RWPE2 (cell line): ENCODE results near the gene FCHSD2.

Experiments used
- ATAC-seq: fragments of 200-7000 bp; cut with Tn5 transposase; 3 replicates; pipeline ENCODE4 v1.9.1; 2021; ENCODE audit warnings: low read depth
- DNase-seq: peaks from one replicate; pipeline ENCODE4 v3.0.0-alpha.2; 2020; ENCODE audit warnings: low spot score
- H3K27ac ChIP-seq: fragments of 450-650 bp; 2 replicates; pipeline ENCODE4 v1.5.1; 2017; ENCODE audit warnings: mild to moderate bottlenecking; ENCODE audit not compliant: poor library complexity, severe bottlenecking
- H3K27me3 ChIP-seq: fragments of 250-450 bp; sonication (Bioruptor Pico); 2 replicates; pipeline ENCODE4 v1.5.1; 2021; ENCODE audit warnings: mild to moderate bottlenecking, moderate library complexity; ENCODE audit not compliant: insufficient read depth, poor library complexity, severe bottlenecking
- H3K36me3 ChIP-seq: fragments of 250-450 bp; sonication (Bioruptor Pico); 2 replicates; pipeline ENCODE4 v1.5.1; 2020; ENCODE audit warnings: low read depth, mild to moderate bottlenecking, moderate library complexity
- H3K4me1 ChIP-seq: fragments of 250-450 bp; sonication (Bioruptor Pico); 2 replicates; pipeline ENCODE4 v1.5.1; 2021; ENCODE audit warnings: mild to moderate bottlenecking, moderate library complexity; ENCODE audit not compliant: insufficient read depth, poor library complexity, severe bottlenecking
- H3K4me3 ChIP-seq: fragments of 250-450 bp; sonication (Bioruptor Pico); 2 replicates; pipeline ENCODE4 v1.5.1; 2021; ENCODE audit warnings: mild to moderate bottlenecking, moderate library complexity; ENCODE audit not compliant: severe bottlenecking
- H3K9me3 ChIP-seq: fragments of 250-450 bp; sonication (Bioruptor Pico); 2 replicates; pipeline ENCODE4 v1.5.1; 2021; ENCODE audit warnings: mild to moderate bottlenecking, moderate library complexity; ENCODE audit not compliant: severe bottlenecking
- CTCF ChIP-seq: fragments of 450-650 bp; IDR thresholded peaks from one replicate; pipeline ENCODE4 v1.5.1; 2017; ENCODE audit warnings: mild to moderate bottlenecking, moderate library complexity; ENCODE audit not compliant: poor library complexity, severe bottlenecking

The FCHSD2 gene

GRCh38 chr11:72951193-72951592 lies 190.9 kb downstream of the FCHSD2 start:
- H3K9me3 ChIP-seq = no peaks in the 10 kb centered on the region
- ATAC-seq = peak; percentile 74
- H3K36me3 ChIP-seq = no peaks in the 10 kb centered on the region
- H3K27me3 ChIP-seq = no peaks in the 10 kb centered on the region
- no peak for TF ChIP-seq CTCF
- H3K4me1 ChIP-seq = no peaks in the 10 kb centered on the region
- H3K4me3 ChIP-seq = no peak overlapping the region
- no peak for DNase-seq
- H3K27ac ChIP-seq = no peak overlapping the region

- TF ChIP-seq CTCF = no peak
- Histone ChIP-seq H3K4me3 (no peak overlapping the region), H3K36me3 (no peaks in the 10 kb centered on the region), H3K4me1 (no peaks in the 10 kb centered on the region), H3K27ac (no peak overlapping the region), H3K9me3 (no peaks in the 10 kb centered on the region), H3K27me3 (no peaks in the 10 kb centered on the region)
- DNase-seq = no peak
- no peak for ATAC-seq
Measured at GRCh38 chr11:72950685-72951084, 191.4 kb downstream of the FCHSD2 start.

GRCh38 chr11:72947229-72947628 lies 194.9 kb downstream of the FCHSD2 start:
- Histone ChIP-seq H3K27me3 (no peaks in the 10 kb centered on the region), H3K4me3 (no peak overlapping the region), H3K4me1 (no peaks in the 10 kb centered on the region), H3K9me3 (no peaks in the 10 kb centered on the region), H3K36me3 (no peaks in the 10 kb centered on the region), H3K27ac (no peak overlapping the region)
- DNase-seq (no peak), ATAC-seq (no peak)
- TF ChIP-seq CTCF = no peak

- no peak for ATAC-seq
- DNase-seq = no peak
- no peak overlapping the region for H3K27ac ChIP-seq
Measured at GRCh38 chr11:72943664-72944063, 198.5 kb downstream of the FCHSD2 start.

GRCh38 chr11:72940417-72940816 lies 201.7 kb downstream of the FCHSD2 start:
- no peaks in the 10 kb centered on the region for H3K4me1 ChIP-seq

More at GRCh38 chr11:72943664-72944063, 198.5 kb downstream of the FCHSD2 start:
- no peaks in the 10 kb centered on the region for H3K9me3 ChIP-seq
- no peak for TF ChIP-seq CTCF
- no peak overlapping the region for H3K4me3 ChIP-seq
- H3K27me3 ChIP-seq = no peaks in the 10 kb centered on the region
- H3K4me1 ChIP-seq = no peaks in the 10 kb centered on the region
- no peaks in the 10 kb centered on the region for H3K36me3 ChIP-seq

More at GRCh38 chr11:72940417-72940816, 201.7 kb downstream of the FCHSD2 start:
- ATAC-seq (no peak), DNase-seq (no peak)
- no peaks in the 10 kb centered on the region for H3K9me3 ChIP-seq
- H3K27me3 ChIP-seq = no peaks in the 10 kb centered on the region
- no peaks in the 10 kb centered on the region for H3K36me3 ChIP-seq
- TF ChIP-seq CTCF = no peak
- no peak overlapping the region for H3K27ac ChIP-seq
- no peak overlapping the region for H3K4me3 ChIP-seq
